GM12878 (cell line): Measurements from ENCODE around the gene PHACTR3.

Source experiments
- CHD1 ChIP-seq: IDR thresholded peaks from 2 replicates; pipeline ENCODE4 v1.6.1; 2012; ENCODE audit warnings: low read depth, low read length, improper control_type of control experiment
- CTCF ChIP-seq, 3 experiments: IDR thresholded peaks in 2 of 3; conservative IDR thresholded peaks in 1 of 3; 2 replicates each; pipeline ENCODE4 v1.5.1; 2011; ENCODE audit warnings: low read depth in 3 of 3, low read length in 3 of 3, mild to moderate bottlenecking in 3 of 3, control low read depth in 2 of 3, moderate library complexity in 2 of 3, inconsistent platforms in 1 of 3, mixed read lengths in 1 of 3; ENCODE audit not compliant: control insufficient read depth in 2 of 3, insufficient read depth in 1 of 3; ENCODE audit errors: extremely low read depth in 1 of 3
- EZH2 ChIP-seq: IDR thresholded peaks from 2 replicates; pipeline ENCODE4 v1.6.1; 2012; ENCODE audit warnings: low read depth, mild to moderate bottlenecking, control low read depth, inconsistent platforms, low read length, borderline replicate concordance; ENCODE audit not compliant: control insufficient read depth
- NRF1 ChIP-seq: conservative IDR thresholded peaks from 2 replicates; pipeline ENCODE4 v1.6.1; 2011; ENCODE audit warnings: mild to moderate bottlenecking, low read depth, low read length, improper control_type of control experiment
- POLR2AphosphoS5 ChIP-seq: IDR thresholded peaks from 2 replicates; pipeline ENCODE4 v1.6.1; 2011; ENCODE audit warnings: mild to moderate bottlenecking, low read length, inconsistent platforms
- RELA ChIP-seq: fragments of 450-650 bp; IDR thresholded peaks from 2 replicates; pipeline ENCODE4 v1.8.0; 2014; ENCODE audit warnings: borderline replicate concordance; ENCODE audit not compliant: partially characterized antibody
- SMC3 ChIP-seq: IDR thresholded peaks from 2 replicates; pipeline ENCODE4 v1.6.1; 2011; ENCODE audit warnings: low read length, improper control_type of control experiment, borderline replicate concordance
- USF1 ChIP-seq: IDR thresholded peaks from 2 replicates; pipeline ENCODE4 v1.6.1; 2011; ENCODE audit warnings: borderline replicate concordance, low read depth, mild to moderate bottlenecking, moderate library complexity, mixed read lengths, low read length; ENCODE audit not compliant: insufficient read depth; ENCODE audit errors: extremely low read length
- USF2 ChIP-seq: IDR thresholded peaks from 2 replicates; pipeline ENCODE4 v1.6.1; 2011; ENCODE audit warnings: low read depth, low read length, improper control_type of control experiment, borderline replicate concordance
- YY1 ChIP-seq: IDR thresholded peaks from 2 replicates; pipeline ENCODE4 v1.6.1; 2011; ENCODE audit warnings: low read depth, mild to moderate bottlenecking, low read length
- TF ChIP-seq, protein P1 (sequence below): fragments of 450-650 bp; IDR thresholded peaks from 2 replicates; pipeline ENCODE4 v1.6.1; 2014; ENCODE audit warnings: mild to moderate bottlenecking
- TF ChIP-seq, protein P2 (sequence below): fragments of 450-650 bp; formaldehyde crosslinking; IDR thresholded peaks from 2 replicates; pipeline ENCODE4 v1.4.0; 2022; ENCODE audit warnings: mild to moderate bottlenecking, moderate library complexity
- TF ChIP-seq, protein P3 (sequence below): IDR thresholded peaks from 2 replicates; pipeline ENCODE4 v1.6.1; 2012; ENCODE audit warnings: low read length, inconsistent platforms

DNA sequence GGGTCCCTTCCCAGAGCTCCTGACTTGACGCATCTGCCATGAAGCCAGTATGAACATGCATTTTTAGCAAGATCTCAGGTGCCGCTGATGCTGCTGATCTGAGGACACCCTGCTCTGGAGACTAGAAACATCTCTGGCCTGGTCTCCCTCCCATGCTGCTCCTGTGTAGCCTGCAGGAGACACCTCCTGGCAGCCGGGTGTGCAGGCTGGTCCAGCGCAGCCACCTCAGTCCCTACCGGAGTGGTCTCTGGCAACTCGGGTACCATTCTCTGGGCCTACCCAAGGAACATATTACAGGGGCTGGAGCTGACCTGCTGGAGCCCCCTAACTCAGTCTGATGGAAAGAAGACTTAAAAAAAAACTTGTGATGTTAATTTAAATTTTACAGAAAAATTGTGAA, 20.1 kb downstream of the PHACTR3 start:
- TF ChIP-seq, protein P1, sequence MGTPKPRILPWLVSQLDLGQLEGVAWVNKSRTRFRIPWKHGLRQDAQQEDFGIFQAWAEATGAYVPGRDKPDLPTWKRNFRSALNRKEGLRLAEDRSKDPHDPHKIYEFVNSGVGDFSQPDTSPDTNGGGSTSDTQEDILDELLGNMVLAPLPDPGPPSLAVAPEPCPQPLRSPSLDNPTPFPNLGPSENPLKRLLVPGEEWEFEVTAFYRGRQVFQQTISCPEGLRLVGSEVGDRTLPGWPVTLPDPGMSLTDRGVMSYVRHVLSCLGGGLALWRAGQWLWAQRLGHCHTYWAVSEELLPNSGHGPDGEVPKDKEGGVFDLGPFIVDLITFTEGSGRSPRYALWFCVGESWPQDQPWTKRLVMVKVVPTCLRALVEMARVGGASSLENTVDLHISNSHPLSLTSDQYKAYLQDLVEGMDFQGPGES: no peak
- TF ChIP-seq CTCF (IDR thresholded peaks at IDR 0.05 in 2 of 3, conservative IDR thresholded peaks at IDR 0.05 in 1 of 3; ENCODE audit: control insufficient read depth in 2 of 3, extremely low read depth in 1 of 3, insufficient read depth in 1 of 3, low read depth in 3 of 3, low read length in 3 of 3) (no peak), RELA (no peak), SMC3 (no peak), NRF1 (no peak), USF2 (no peak), YY1 (no peak), USF1 (no peak), CHD1 (no peak), EZH2 (no peak), POLR2AphosphoS5 (no peak)
- TF ChIP-seq, protein P2, sequence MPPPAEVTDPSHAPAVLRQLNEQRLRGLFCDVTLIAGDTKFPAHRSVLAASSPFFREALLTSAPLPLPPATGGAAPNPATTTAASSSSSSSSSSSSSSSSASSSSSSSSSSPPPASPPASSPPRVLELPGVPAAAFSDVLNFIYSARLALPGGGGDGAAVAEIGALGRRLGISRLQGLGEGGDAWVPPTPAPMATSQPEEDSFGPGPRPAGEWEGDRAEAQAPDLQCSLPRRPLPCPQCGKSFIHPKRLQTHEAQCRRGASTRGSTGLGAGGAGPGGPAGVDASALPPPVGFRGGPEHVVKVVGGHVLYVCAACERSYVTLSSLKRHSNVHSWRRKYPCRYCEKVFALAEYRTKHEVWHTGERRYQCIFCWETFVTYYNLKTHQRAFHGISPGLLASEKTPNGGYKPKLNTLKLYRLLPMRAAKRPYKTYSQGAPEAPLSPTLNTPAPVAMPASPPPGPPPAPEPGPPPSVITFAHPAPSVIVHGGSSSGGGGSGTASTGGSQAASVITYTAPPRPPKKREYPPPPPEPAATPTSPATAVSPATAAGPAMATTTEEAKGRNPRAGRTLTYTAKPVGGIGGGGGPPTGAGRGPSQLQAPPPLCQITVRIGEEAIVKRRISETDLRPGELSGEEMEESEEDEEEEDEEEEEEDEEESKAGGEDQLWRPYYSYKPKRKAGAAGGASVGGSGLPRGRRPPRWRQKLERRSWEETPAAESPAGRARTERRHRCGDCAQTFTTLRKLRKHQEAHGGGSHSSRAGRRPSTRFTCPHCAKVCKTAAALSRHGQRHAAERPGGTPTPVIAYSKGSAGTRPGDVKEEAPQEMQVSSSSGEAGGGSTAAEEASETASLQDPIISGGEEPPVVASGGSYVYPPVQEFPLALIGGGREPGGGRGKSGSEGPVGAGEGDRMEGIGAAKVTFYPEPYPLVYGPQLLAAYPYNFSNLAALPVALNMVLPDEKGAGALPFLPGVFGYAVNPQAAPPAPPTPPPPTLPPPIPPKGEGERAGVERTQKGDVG (CRISPR knock-in tag): no peak
- TF ChIP-seq, protein P3, sequence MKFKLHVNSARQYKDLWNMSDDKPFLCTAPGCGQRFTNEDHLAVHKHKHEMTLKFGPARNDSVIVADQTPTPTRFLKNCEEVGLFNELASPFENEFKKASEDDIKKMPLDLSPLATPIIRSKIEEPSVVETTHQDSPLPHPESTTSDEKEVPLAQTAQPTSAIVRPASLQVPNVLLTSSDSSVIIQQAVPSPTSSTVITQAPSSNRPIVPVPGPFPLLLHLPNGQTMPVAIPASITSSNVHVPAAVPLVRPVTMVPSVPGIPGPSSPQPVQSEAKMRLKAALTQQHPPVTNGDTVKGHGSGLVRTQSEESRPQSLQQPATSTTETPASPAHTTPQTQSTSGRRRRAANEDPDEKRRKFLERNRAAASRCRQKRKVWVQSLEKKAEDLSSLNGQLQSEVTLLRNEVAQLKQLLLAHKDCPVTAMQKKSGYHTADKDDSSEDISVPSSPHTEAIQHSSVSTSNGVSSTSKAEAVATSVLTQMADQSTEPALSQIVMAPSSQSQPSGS: no peak
